Measurements from ENCODE around the gene NFYC.

GRCh38 chr1:40743452-40743851 is 51.9 kb downstream of the NFYC start:
- no peak for TF ChIP-seq NR1H2 (CRISPR knock-in tag; IDR thresholded peaks at IDR 0.05)
- no peak for TF ChIP-seq ZBTB43 (CRISPR knock-in tag; IDR thresholded peaks at IDR 0.05)
- TF ChIP-seq, protein P1, sequence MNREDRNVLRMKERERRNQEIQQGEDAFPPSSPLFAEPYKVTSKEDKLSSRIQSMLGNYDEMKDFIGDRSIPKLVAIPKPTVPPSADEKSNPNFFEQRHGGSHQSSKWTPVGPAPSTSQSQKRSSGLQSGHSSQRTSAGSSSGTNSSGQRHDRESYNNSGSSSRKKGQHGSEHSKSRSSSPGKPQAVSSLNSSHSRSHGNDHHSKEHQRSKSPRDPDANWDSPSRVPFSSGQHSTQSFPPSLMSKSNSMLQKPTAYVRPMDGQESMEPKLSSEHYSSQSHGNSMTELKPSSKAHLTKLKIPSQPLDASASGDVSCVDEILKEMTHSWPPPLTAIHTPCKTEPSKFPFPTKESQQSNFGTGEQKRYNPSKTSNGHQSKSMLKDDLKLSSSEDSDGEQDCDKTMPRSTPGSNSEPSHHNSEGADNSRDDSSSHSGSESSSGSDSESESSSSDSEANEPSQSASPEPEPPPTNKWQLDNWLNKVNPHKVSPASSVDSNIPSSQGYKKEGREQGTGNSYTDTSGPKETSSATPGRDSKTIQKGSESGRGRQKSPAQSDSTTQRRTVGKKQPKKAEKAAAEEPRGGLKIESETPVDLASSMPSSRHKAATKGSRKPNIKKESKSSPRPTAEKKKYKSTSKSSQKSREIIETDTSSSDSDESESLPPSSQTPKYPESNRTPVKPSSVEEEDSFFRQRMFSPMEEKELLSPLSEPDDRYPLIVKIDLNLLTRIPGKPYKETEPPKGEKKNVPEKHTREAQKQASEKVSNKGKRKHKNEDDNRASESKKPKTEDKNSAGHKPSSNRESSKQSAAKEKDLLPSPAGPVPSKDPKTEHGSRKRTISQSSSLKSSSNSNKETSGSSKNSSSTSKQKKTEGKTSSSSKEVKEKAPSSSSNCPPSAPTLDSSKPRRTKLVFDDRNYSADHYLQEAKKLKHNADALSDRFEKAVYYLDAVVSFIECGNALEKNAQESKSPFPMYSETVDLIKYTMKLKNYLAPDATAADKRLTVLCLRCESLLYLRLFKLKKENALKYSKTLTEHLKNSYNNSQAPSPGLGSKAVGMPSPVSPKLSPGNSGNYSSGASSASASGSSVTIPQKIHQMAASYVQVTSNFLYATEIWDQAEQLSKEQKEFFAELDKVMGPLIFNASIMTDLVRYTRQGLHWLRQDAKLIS (CRISPR knock-in tag; IDR thresholded peaks at IDR 0.05; ENCODE audit: borderline replicate concordance) = no peak
- TF ChIP-seq, protein P2, sequence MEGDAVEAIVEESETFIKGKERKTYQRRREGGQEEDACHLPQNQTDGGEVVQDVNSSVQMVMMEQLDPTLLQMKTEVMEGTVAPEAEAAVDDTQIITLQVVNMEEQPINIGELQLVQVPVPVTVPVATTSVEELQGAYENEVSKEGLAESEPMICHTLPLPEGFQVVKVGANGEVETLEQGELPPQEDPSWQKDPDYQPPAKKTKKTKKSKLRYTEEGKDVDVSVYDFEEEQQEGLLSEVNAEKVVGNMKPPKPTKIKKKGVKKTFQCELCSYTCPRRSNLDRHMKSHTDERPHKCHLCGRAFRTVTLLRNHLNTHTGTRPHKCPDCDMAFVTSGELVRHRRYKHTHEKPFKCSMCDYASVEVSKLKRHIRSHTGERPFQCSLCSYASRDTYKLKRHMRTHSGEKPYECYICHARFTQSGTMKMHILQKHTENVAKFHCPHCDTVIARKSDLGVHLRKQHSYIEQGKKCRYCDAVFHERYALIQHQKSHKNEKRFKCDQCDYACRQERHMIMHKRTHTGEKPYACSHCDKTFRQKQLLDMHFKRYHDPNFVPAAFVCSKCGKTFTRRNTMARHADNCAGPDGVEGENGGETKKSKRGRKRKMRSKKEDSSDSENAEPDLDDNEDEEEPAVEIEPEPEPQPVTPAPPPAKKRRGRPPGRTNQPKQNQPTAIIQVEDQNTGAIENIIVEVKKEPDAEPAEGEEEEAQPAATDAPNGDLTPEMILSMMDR (IDR thresholded peaks at IDR 0.05) = no peak
- no peak for TF ChIP-seq ZNF263 (CRISPR knock-in tag; IDR thresholded peaks at IDR 0.05; ENCODE audit: low read depth)
- TF ChIP-seq FOXK1 (CRISPR knock-in tag; IDR thresholded peaks at IDR 0.05) = no peak
- no peak for TF ChIP-seq NR2C2 (CRISPR knock-in tag; IDR thresholded peaks at IDR 0.05)
- no peak for TF ChIP-seq NFYB (CRISPR knock-in tag; conservative IDR thresholded peaks at IDR 0.05; ENCODE audit: low read depth)
- TF ChIP-seq, protein P3, sequence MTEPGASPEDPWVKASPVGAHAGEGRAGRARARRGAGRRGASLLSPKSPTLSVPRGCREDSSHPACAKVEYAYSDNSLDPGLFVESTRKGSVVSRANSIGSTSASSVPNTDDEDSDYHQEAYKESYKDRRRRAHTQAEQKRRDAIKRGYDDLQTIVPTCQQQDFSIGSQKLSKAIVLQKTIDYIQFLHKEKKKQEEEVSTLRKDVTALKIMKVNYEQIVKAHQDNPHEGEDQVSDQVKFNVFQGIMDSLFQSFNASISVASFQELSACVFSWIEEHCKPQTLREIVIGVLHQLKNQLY (CRISPR knock-in tag; IDR thresholded peaks at IDR 0.05) = no peak
- no peak for TF ChIP-seq IRF1 (CRISPR knock-in tag; IDR thresholded peaks at IDR 0.05)
- TF ChIP-seq, protein P4, sequence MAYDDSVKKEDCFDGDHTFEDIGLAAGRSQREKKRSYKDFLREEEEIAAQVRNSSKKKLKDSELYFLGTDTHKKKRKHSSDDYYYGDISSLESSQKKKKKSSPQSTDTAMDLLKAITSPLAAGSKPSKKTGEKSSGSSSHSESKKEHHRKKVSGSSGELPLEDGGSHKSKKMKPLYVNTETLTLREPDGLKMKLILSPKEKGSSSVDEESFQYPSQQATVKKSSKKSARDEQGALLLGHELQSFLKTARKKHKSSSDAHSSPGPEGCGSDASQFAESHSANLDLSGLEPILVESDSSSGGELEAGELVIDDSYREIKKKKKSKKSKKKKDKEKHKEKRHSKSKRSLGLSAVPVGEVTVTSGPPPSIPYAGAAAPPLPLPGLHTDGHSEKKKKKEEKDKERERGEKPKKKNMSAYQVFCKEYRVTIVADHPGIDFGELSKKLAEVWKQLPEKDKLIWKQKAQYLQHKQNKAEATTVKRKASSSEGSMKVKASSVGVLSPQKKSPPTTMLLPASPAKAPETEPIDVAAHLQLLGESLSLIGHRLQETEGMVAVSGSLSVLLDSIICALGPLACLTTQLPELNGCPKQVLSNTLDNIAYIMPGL (CRISPR knock-in tag; IDR thresholded peaks at IDR 0.05) = no peak
- TF ChIP-seq, protein P5, sequence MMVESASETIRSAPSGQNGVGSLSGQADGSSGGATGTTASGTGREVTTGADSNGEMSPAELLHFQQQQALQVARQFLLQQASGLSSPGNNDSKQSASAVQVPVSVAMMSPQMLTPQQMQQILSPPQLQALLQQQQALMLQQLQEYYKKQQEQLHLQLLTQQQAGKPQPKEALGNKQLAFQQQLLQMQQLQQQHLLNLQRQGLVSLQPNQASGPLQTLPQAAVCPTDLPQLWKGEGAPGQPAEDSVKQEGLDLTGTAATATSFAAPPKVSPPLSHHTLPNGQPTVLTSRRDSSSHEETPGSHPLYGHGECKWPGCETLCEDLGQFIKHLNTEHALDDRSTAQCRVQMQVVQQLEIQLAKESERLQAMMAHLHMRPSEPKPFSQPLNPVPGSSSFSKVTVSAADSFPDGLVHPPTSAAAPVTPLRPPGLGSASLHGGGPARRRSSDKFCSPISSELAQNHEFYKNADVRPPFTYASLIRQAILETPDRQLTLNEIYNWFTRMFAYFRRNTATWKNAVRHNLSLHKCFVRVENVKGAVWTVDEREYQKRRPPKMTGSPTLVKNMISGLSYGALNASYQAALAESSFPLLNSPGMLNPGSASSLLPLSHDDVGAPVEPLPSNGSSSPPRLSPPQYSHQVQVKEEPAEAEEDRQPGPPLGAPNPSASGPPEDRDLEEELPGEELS (CRISPR knock-in tag; IDR thresholded peaks at IDR 0.05) = no peak
- no peak for TF ChIP-seq JUN (CRISPR knock-in tag; IDR thresholded peaks at IDR 0.05)
